Measurements from ENCODE around the gene RORB. TPM values are rescaled to one million over a fixed set of nuclear protein-coding genes. Genes with fewer than 3 reads are reported as not detected.

RORB gene
- polyA plus RNA-seq, 3 donors = not detected

DNA sequence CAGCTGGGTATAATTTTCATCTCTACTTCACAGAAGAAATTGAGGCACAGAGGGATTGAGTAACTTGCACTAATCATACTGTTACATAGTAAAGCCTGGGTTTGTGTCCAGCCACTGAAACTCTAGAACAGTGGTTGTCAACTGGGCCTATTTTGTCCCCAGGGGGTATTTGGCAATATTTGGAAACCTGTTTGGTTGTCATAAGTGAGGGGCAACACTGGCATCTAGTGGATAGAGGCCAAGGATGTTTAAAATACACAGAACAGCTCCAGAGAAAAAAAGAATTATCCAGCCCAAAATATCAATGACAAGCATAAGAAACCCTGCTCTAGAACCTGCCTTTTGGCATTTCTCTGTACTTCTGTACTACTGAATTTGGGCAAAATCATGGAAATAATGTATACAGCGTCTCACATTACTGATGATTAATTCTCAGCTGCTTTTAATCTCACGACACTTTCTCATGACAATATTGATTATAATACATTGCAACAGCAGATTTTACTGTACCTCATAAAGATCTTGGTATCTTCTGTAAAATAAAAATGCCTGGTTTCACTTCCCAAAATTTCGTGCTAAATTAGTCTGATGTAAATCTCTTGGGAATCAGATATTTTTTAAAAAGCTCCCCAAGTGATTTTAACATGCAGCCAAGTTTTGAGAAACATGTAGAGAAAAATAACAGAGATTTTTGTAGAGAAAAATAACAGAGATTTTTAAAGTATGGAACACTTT lies 112.7 kb downstream of the RORB start:
- Mint-ChIP-seq H3K9me3 (no peaks in the 10 kb centered on the region), H3K27ac (no peak overlapping the region), H3K4me3 (no peak overlapping the region), H3K27me3 (ENCODE audit: low read depth in 3 of 3) (peaks cover 0 to 3% (median 2%) of the 10 kb centered on the region in 3 donors), H3K4me1 (no peaks in the 10 kb centered on the region), H3K36me3 (no peaks in the 10 kb centered on the region)
- no peaks in the 10 kb centered on the region for H4K20me1 ChIP-seq (ENCODE audit: insufficient read depth, low read length)
- H3K27me3 ChIP-seq (ENCODE audit: control insufficient read depth in 2 of 2, insufficient read depth in 2 of 2, low read length in 2 of 2) = peaks cover 0 to 3% of the 10 kb centered on the region in 2 donors
- DNase-seq = no peak
- H3K9me3 ChIP-seq (replicated peaks in 1 of 2; ENCODE audit: control insufficient read depth in 1 of 2, insufficient read depth in 1 of 2, low read length in 2 of 2) = no peaks in the 10 kb centered on the region
- H3K4me3 ChIP-seq (replicated peaks in 1 of 3; ENCODE audit: low read depth in 2 of 3, low read length in 3 of 3) = no peak overlapping the region
- no peak overlapping the region for H2AFZ ChIP-seq (ENCODE audit: insufficient read depth, low read depth, low read length, poor library complexity, severe bottlenecking)
- H3K9ac ChIP-seq (ENCODE audit: insufficient read depth, low read length, poor library complexity, severe bottlenecking) = no peak overlapping the region
- H3K36me3 ChIP-seq (replicated peaks in 1 of 2; ENCODE audit: control insufficient read depth in 1 of 2, insufficient read depth in 2 of 2, low read length in 2 of 2) = no peaks in the 10 kb centered on the region
- no CpG with 5 or more reads among the region's 3 CpGs for WGBS (ENCODE audit: insufficient coverage)
- no peaks in the 10 kb centered on the region for H3K79me2 ChIP-seq (ENCODE audit: insufficient read depth, low read length)
- H3K4me1 ChIP-seq (ENCODE audit: control insufficient read depth in 1 of 2, insufficient read depth in 2 of 2, low read length in 2 of 2) = no peaks in the 10 kb centered on the region
- no peak overlapping the region for H3K4me2 ChIP-seq (replicated peaks; ENCODE audit: extremely low read depth, low read length, poor library complexity, severe bottlenecking)
- intact Hi-C loops (cut with micrococcal nuclease) = no loop called here
- no peak overlapping the region for H3K27ac ChIP-seq (ENCODE audit: low read depth in 1 of 2, low read length in 2 of 2)
- TF ChIP-seq, protein P1, sequence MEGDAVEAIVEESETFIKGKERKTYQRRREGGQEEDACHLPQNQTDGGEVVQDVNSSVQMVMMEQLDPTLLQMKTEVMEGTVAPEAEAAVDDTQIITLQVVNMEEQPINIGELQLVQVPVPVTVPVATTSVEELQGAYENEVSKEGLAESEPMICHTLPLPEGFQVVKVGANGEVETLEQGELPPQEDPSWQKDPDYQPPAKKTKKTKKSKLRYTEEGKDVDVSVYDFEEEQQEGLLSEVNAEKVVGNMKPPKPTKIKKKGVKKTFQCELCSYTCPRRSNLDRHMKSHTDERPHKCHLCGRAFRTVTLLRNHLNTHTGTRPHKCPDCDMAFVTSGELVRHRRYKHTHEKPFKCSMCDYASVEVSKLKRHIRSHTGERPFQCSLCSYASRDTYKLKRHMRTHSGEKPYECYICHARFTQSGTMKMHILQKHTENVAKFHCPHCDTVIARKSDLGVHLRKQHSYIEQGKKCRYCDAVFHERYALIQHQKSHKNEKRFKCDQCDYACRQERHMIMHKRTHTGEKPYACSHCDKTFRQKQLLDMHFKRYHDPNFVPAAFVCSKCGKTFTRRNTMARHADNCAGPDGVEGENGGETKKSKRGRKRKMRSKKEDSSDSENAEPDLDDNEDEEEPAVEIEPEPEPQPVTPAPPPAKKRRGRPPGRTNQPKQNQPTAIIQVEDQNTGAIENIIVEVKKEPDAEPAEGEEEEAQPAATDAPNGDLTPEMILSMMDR (IDR thresholded peaks at IDR 0.05) = no peak

DNA sequence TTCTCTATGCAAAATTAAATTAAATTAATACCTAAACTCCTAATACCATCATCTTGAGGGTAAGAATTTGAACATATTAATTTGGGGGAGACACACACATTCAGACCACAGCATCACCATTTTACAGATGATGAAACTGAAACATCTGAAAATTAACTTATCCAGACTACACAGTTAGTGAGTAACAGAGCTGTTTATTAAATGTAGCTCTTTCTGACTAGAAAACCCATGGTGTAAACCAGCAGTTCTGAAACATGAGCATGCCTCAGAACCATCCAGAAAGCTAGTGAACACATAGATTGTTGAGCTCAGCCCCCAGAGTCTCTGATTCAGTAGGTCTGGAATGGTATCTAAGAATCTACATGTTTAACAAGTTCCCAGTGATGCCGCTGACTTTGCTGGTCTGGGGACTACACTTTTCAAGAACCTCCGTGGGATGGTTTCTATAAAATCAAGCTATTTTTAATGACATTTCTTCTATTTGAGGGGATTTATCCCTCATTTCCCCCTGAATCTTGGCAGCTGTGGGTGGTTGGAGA lies 113.5 kb downstream of the RORB start:
- Histone ChIP-seq H3K27ac (ENCODE audit: low read depth in 1 of 2, low read length in 2 of 2) (no peak overlapping the region), H2AFZ (ENCODE audit: insufficient read depth, low read depth, low read length, poor library complexity, severe bottlenecking) (no peak overlapping the region), H3K27me3 (ENCODE audit: control insufficient read depth in 2 of 2, insufficient read depth in 2 of 2, low read length in 2 of 2) (peaks cover 0 to 5% of the 10 kb centered on the region in 2 donors), H3K4me1 (ENCODE audit: control insufficient read depth in 1 of 2, insufficient read depth in 2 of 2, low read length in 2 of 2) (no peaks in the 10 kb centered on the region), H3K79me2 (ENCODE audit: insufficient read depth, low read length) (no peaks in the 10 kb centered on the region), H3K9ac (ENCODE audit: insufficient read depth, low read length, poor library complexity, severe bottlenecking) (no peak overlapping the region), H3K4me3 (replicated peaks in 1 of 3; ENCODE audit: low read depth in 2 of 3, low read length in 3 of 3) (no peak overlapping the region), H4K20me1 (ENCODE audit: insufficient read depth, low read length) (no peaks in the 10 kb centered on the region), H3K9me3 (replicated peaks in 1 of 2; ENCODE audit: control insufficient read depth in 1 of 2, insufficient read depth in 1 of 2, low read length in 2 of 2) (no peaks in the 10 kb centered on the region), H3K36me3 (replicated peaks in 1 of 2; ENCODE audit: control insufficient read depth in 1 of 2, insufficient read depth in 2 of 2, low read length in 2 of 2) (no peaks in the 10 kb centered on the region), H3K4me2 (replicated peaks; ENCODE audit: extremely low read depth, low read length, poor library complexity, severe bottlenecking) (no peak overlapping the region)
- Mint-ChIP-seq H3K4me3 (no peak overlapping the region), H3K27ac (no peak overlapping the region), H3K27me3 (ENCODE audit: low read depth in 3 of 3) (peaks cover 0 to 3% (median 2%) of the 10 kb centered on the region in 3 donors), H3K36me3 (no peaks in the 10 kb centered on the region), H3K4me1 (no peaks in the 10 kb centered on the region), H3K9me3 (no peaks in the 10 kb centered on the region)
- TF ChIP-seq, protein P1 (IDR thresholded peaks at IDR 0.05) = no peak
- no peak for DNase-seq
- WGBS (ENCODE audit: insufficient coverage) = no CpG with 5 or more reads among the region's 2 CpGs
- intact Hi-C loops (cut with micrococcal nuclease) = no loop called here
